ENCODE results near the gene DNAAF6. TPM values are rescaled to one million over a fixed set of nuclear protein-coding genes. Genes with fewer than 3 reads are reported as not detected.
"Not testable (repeated sequence)": the region's sequence is repeated elsewhere in the genome, so short reads cannot be mapped to it uniquely, and the experiment has no call there.

Gene DNAAF6
- not detected in 2 replicates for total RNA-seq
- not detected in 2 replicates for polyA plus RNA-seq
- not detected in 2 replicates for polyA plus RNA-seq (2011; cell fraction: cytosol; rRNA removed)
- polyA plus RNA-seq (2011; cell fraction: nucleus; rRNA removed), result not detected in 2 replicates
- not detected in 2 replicates for polyA plus RNA-seq (2012)
- not detected in 2 replicates for polyA minus RNA-seq
- not detected for polyA minus RNA-seq (2011; cell fraction: cytosol; rRNA and poly(A)+ RNA removed)
- not detected in 2 replicates for polyA minus RNA-seq (2011; cell fraction: nucleus; rRNA and poly(A)+ RNA removed)
- not detected for Bru-seq, nascent RNA
- not detected for BruChase-seq, experiment 1, labeled RNA remaining after a 6-hour chase
- not detected for BruChase-seq, experiment 2, labeled RNA remaining after a 2-hour chase
- long read RNA-seq, result 0 reads

DNA sequence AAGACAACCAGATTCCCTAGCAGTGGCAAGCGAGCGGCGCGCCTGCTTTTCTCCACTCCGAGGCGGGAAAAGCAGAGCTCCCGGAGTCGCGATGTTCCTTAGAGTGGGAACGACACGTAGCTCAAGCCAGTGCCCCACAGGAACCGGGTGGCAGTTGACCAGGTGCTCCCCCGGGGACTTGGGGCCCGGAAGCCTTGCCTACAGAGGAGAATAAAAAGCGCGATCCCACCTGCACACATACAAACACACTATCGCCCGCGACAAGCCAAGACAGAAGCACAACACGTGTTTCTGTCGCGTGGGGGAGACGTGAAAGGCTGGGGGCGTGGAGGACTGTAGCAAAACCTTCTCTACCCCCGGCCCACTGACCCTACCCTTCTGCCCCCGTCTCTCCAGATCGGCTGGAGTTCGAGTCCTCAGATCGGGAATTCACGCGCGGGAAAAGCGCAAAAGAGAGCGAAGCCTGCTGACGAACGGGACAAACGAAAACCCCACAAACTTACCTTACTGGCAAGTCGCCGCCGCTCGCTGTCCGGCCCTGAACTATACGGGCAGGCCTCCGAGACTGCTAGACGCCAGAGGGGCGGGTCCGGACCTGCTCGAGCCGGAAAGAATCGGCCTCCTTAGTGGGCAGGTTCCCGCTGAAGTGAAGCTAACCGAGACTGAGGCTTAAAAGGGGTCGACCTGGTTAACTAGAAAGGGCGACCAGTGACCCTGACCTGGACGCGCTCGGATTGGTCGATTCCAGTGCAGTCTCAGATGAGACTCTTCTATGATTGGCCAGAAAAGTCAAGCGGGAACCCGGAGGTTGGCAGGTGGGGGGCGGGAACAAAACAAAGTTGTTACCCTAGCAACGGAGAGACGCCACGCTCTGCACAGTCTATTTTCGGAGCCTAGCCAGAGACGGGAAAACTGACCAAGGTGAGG lies at the start of gene DNAAF6, which contains the start of gene NUP62CL:
TSS of gene DNAAF6 (plus strand) at position 842 of the 927 bp plus-strand sequence. CDS start 6,265 bp downstream, outside the sequence.
TSS of gene NUP62CL (minus strand) at position 664 of the 927 bp plus-strand sequence. CDS start 31,287 bp downstream, outside the sequence.
- DNase-seq (ENCODE audit: low read depth, low spot score), result peak; percentile 14
- no TSS peak for BruUV-seq (replicated peaks)
- Histone ChIP-seq H3K4me2 (ENCODE audit: insufficient read depth, low read length) (peak within 1 kb of the TSS; percentile 79), H3K4me1 (ENCODE audit: control insufficient read depth, extremely low read depth, insufficient read depth, low read length) (peaks cover 6% of the 10 kb centered on the region), H3K9me3 (replicated peaks; ENCODE audit: control insufficient read depth, insufficient read depth, low read length) (no peaks in the 10 kb centered on the region), H3K4me3 (replicated peaks in 1 of 3; ENCODE audit: insufficient read depth in 1 of 3, low read depth in 1 of 3, low read length in 3 of 3) (peak within 1 kb of the TSS; percentile 12 to 52 (median 26)), H4K20me1 (replicated peaks; ENCODE audit: control insufficient read depth, extremely low read depth, insufficient read depth, low read length) (no peaks in the 10 kb centered on the region), H3K9me1 (replicated peaks; ENCODE audit: control insufficient read depth, extremely low read depth, insufficient read depth, low read length) (no peaks in the 10 kb centered on the region), H2AFZ (ENCODE audit: low read depth, low read length) (peak within 1 kb of the TSS; percentile 90), H3K9ac (replicated peaks; ENCODE audit: extremely low read depth, insufficient read depth, low read length) (peak within 1 kb of the TSS; percentile 16), H3K27ac (ENCODE audit: insufficient read depth, low read depth, low read length) (no peak within 1 kb of the TSS), H3K27me3 (ENCODE audit: control insufficient read depth in 2 of 2, insufficient read depth in 2 of 2, low read length in 2 of 2) (no peaks in the 10 kb centered on the region), H3K36me3 (ENCODE audit: control insufficient read depth in 2 of 2, extremely low read depth in 1 of 2, insufficient read depth in 2 of 2, low read length in 2 of 2) (no peaks in the 10 kb centered on the region), H3K79me2 (ENCODE audit: control insufficient read depth, insufficient read depth, low read length) (no peaks in the 10 kb centered on the region)
- intact Hi-C loops (cut with micrococcal nuclease), result loop anchor here (5.0 kb wide), 1 partner anchor 89 kb away; the partner anchor contains the start of gene RBM41
- FAIRE-seq, result no peak
- dilution Hi-C loops (cut with MboI; ENCODE audit: extremely low pct_ligation_motif_present, low sequenced_read_pairs), result no loop called here
- CTCF ChIA-PET, result no interaction called here
- POLR2A ChIA-PET, result no interaction called here
- TF ChIP-seq JUN (IDR thresholded peaks at IDR 0.05; ENCODE audit: borderline replicate concordance, insufficient read depth, insufficient read length, low read depth), result no peak
- TF ChIP-seq POLR2AphosphoS5 (IDR thresholded peaks at IDR 0.05; ENCODE audit: insufficient read depth, low read depth, low read length), result no peak
- TF ChIP-seq POLR2A (IDR thresholded peaks at IDR 0.05; ENCODE audit: low read depth, low read length), result no peak

DNA sequence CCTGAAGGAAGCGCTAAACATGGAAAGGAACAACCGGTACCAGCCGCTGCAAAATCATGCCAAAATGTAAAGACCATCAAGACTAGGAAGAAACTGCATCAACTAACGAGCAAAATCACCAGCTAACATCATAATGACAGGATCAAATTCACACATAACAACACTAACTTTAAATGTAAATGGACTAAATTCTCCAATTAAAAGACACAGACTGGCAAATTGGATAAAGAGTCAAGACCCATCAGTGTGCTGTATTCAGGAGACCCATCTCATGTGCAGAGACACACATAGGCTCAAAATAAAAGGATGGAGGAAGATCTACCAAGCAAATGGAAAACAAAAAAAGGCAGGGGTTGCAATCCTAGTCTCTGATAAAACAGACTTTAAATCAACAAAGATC lies 48.8 kb upstream of the DNAAF6 start:
- not testable (repeated sequence) for H3K4me1 ChIP-seq (ENCODE audit: control insufficient read depth, extremely low read depth, insufficient read depth, low read length)

More for the DNA sequence above, 48.8 kb upstream of the DNAAF6 start:
- CTCF ChIA-PET; H4K20me1 ChIP-seq (replicated peaks; ENCODE audit: control insufficient read depth, extremely low read depth, insufficient read depth, low read length); FAIRE-seq; POLR2A ChIA-PET; H3K9me1 ChIP-seq (replicated peaks; ENCODE audit: control insufficient read depth, extremely low read depth, insufficient read depth, low read length); H3K27ac ChIP-seq (ENCODE audit: insufficient read depth, low read depth, low read length); DNase-seq (ENCODE audit: low read depth, low spot score); H3K9me3 ChIP-seq (replicated peaks; ENCODE audit: control insufficient read depth, insufficient read depth, low read length); H3K79me2 ChIP-seq (ENCODE audit: control insufficient read depth, insufficient read depth, low read length); H2AFZ ChIP-seq (ENCODE audit: low read depth, low read length); H3K4me2 ChIP-seq (ENCODE audit: insufficient read depth, low read length); H3K27me3 ChIP-seq (ENCODE audit: control insufficient read depth in 2 of 2, insufficient read depth in 2 of 2, low read length in 2 of 2); dilution Hi-C loops (cut with MboI; ENCODE audit: extremely low pct_ligation_motif_present, low sequenced_read_pairs); H3K9ac ChIP-seq (replicated peaks; ENCODE audit: extremely low read depth, insufficient read depth, low read length); BruUV-seq (replicated peaks); intact Hi-C loops (cut with micrococcal nuclease); H3K36me3 ChIP-seq (ENCODE audit: control insufficient read depth in 2 of 2, extremely low read depth in 1 of 2, insufficient read depth in 2 of 2, low read length in 2 of 2); H3K4me3 ChIP-seq (replicated peaks in 1 of 3; ENCODE audit: insufficient read depth in 1 of 3, low read depth in 1 of 3, low read length in 3 of 3): not testable (repeated sequence)

All from endothelial cell of umbilical vein (primary cell).